Rectal smooth muscle tissue (tissue), 1 donor: ENCODE measurements around the gene PRPF4.
"Not testable (repeated sequence)": the region's sequence is repeated elsewhere in the genome, so short reads cannot be mapped to it uniquely, and the experiment has no call there.

Source experiments
- H3K27ac ChIP-seq: one replicate; pipeline ENCODE4 v1.7.0; 2013; ENCODE audit warnings: low read depth, low read length, inconsistent platforms
- H3K27me3 ChIP-seq: one replicate; pipeline ENCODE4 v1.7.0; 2013; ENCODE audit warnings: low read length; ENCODE audit not compliant: control insufficient read depth, insufficient read depth
- H3K36me3 ChIP-seq: one replicate; pipeline ENCODE4 v1.7.0; 2013; ENCODE audit warnings: low read length; ENCODE audit not compliant: control insufficient read depth, insufficient read depth
- H3K4me1 ChIP-seq: one replicate; pipeline ENCODE4 v1.7.0; 2013; ENCODE audit warnings: low read length; ENCODE audit not compliant: control insufficient read depth, insufficient read depth
- H3K4me3 ChIP-seq: one replicate; pipeline ENCODE4 v1.7.0; 2013; ENCODE audit warnings: low read length
- H3K9ac ChIP-seq: one replicate; pipeline ENCODE4 v1.7.0; 2013; ENCODE audit warnings: low read length

PRPF4 gene

DNA sequence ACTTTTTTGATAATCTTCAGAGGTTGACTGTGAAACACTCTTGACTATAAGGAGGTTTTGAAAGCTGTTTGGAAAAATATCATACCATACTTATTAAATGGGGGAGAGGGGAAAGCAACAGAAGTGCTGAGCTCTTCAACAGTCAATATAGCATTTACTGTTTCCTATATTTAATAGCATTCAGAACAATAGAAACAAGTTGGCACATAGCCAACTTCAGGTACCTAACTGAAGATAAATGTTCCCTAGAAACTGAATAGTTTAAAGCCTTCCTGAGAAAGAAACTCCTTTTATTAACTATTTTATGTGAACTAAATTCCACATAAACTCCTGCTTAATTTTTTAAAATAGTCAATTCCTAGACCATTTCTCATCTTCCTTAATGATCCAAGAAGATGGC, 27.8 kb upstream of the PRPF4 start:
- Histone ChIP-seq H3K9ac (no peak overlapping the region), H3K27ac (no peak overlapping the region), H3K36me3 (no peaks in the 10 kb centered on the region), H3K4me1 (no peaks in the 10 kb centered on the region), H3K27me3 (no peaks in the 10 kb centered on the region), H3K4me3 (no peak overlapping the region)

- not testable (repeated sequence) for H3K27ac ChIP-seq, H3K4me3 ChIP-seq
These were observed 25.8 kb upstream of the PRPF4 start for GRCh38 chr9:113249661-113250060.

DNA sequence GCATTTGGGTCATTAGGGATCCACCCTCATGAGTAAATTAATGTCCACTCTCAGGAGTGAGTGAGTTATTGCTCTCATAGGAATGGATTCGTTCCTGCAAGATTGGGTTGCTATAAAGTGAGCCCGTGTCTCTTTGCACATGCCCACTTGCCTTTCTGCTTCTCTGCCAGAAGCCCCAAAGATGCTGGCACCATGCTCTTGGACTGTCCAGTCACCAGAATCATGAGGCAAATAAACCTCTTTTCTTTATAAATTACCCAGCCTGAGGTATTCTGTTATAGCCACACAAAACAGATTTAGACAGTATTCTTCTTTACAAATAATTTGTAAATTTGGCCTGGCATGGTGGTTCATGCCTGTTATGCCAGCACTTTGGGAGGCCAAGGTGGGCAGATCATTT, 24.7 kb upstream of the PRPF4 start:
- Histone ChIP-seq H3K36me3 (no peaks in the 10 kb centered on the region), H3K9ac (no peak overlapping the region), H3K4me1 (no peaks in the 10 kb centered on the region), H3K27me3 (no peaks in the 10 kb centered on the region), H3K27ac (no peak overlapping the region), H3K4me3 (no peak overlapping the region)

More at GRCh38 chr9:113249661-113250060, 25.8 kb upstream of the PRPF4 start:
- H3K4me1 ChIP-seq, H3K27me3 ChIP-seq, H3K9ac ChIP-seq, H3K36me3 ChIP-seq: not testable (repeated sequence)

DNA sequence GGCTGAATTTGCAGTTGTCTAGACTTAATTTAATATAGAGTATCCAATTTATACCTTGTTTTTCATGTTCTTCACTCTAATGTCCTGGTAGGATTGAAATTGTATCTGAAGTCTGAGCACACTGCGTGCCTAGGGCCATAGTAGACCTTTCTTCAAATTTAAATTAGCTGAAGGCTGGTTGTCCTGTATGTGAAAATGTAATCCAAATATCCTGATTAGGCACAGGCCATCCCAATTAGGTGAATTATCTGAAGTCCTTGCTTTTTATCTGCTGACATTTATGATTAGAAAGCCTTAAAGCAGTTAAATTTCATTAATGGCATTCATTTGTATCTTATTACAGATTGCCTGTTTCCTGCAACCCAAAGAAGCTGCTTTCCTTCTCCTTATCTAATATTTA, 20.5 kb upstream of the PRPF4 start:
- Histone ChIP-seq H3K4me3 (no peak overlapping the region), H3K4me1 (no peaks in the 10 kb centered on the region), H3K36me3 (peaks cover under 1% of the 10 kb centered on the region), H3K27me3 (no peaks in the 10 kb centered on the region), H3K27ac (no peak overlapping the region), H3K9ac (no peak overlapping the region)

DNA sequence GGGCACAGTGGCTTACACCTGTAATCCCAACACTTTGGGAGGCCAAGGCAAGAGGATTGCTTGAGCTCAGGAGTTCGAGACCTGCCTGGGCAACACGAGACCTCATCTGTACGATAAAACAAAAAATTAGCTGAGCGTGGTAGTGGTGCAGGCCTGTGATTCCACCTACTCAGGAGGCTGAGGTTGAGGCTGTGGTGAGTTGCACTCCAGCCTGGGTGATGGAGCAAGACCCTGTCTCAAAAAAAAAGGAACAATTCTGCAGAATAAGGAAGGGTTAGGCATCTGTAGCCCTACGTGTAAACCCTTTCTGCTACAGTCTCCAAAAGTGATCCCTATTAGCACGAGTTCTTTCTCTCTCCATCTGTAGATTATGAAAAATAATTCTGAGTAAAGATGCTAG, 20.0 kb upstream of the PRPF4 start:
- H3K36me3 ChIP-seq: peaks cover 5% of the 10 kb centered on the region
- no peak overlapping the region for H3K4me3 ChIP-seq
- no peak overlapping the region for H3K27ac ChIP-seq
- H3K9ac ChIP-seq: no peak overlapping the region
- H3K27me3 ChIP-seq: no peaks in the 10 kb centered on the region
- H3K4me1 ChIP-seq: no peaks in the 10 kb centered on the region

GRCh38 chr9:113257863-113258262, 17.6 kb upstream of the PRPF4 start:
- H3K27ac ChIP-seq: no peak overlapping the region
- no peaks in the 10 kb centered on the region for H3K4me1 ChIP-seq
- peaks cover 5% of the 10 kb centered on the region for H3K36me3 ChIP-seq
- no peaks in the 10 kb centered on the region for H3K27me3 ChIP-seq
- H3K4me3 ChIP-seq: no peak overlapping the region
- H3K9ac ChIP-seq: no peak overlapping the region

GRCh38 chr9:113258282-113258681, 17.2 kb upstream of the PRPF4 start:
- H3K27ac ChIP-seq: no peak overlapping the region
- no peak overlapping the region for H3K9ac ChIP-seq
- H3K4me3 ChIP-seq: no peak overlapping the region
- peaks cover 5% of the 10 kb centered on the region for H3K36me3 ChIP-seq
- no peaks in the 10 kb centered on the region for H3K4me1 ChIP-seq
- no peaks in the 10 kb centered on the region for H3K27me3 ChIP-seq

- no peak overlapping the region for H3K27ac ChIP-seq
- peaks cover 7% of the 10 kb centered on the region for H3K36me3 ChIP-seq
- no peak overlapping the region for H3K9ac ChIP-seq
These were observed 13.4 kb upstream of the PRPF4 start for GRCh38 chr9:113261917-113262671.

DNA sequence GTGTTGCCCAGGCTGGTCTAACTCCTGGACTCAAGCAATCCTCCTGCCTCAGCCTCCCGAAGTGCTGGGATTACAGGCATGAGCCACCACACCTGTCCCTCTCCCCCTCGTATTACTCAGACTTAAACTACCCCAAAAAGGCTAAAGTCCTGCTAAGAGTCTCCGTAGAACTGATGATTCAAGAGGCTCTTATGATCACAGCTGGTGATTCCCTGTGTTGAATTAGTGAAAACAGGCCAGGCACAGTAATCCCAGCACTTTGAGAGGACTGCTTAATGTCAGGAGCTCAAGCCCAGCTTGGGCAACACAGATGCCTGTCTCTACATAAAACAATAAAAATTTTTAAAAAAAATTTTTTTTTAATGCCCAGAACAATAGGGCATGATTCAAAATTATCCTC, 9.3 kb upstream of the PRPF4 start:
- Histone ChIP-seq H3K9ac (no peak overlapping the region), H3K36me3 (peaks cover 8% of the 10 kb centered on the region), H3K27me3 (no peaks in the 10 kb centered on the region), H3K27ac (no peak overlapping the region), H3K4me1 (no peaks in the 10 kb centered on the region), H3K4me3 (no peak overlapping the region)

More at GRCh38 chr9:113261917-113262671, 13.4 kb upstream of the PRPF4 start:
- H3K27me3 ChIP-seq: no peaks in the 10 kb centered on the region
- no peaks in the 10 kb centered on the region for H3K4me1 ChIP-seq
- H3K4me3 ChIP-seq: no peak overlapping the region

DNA sequence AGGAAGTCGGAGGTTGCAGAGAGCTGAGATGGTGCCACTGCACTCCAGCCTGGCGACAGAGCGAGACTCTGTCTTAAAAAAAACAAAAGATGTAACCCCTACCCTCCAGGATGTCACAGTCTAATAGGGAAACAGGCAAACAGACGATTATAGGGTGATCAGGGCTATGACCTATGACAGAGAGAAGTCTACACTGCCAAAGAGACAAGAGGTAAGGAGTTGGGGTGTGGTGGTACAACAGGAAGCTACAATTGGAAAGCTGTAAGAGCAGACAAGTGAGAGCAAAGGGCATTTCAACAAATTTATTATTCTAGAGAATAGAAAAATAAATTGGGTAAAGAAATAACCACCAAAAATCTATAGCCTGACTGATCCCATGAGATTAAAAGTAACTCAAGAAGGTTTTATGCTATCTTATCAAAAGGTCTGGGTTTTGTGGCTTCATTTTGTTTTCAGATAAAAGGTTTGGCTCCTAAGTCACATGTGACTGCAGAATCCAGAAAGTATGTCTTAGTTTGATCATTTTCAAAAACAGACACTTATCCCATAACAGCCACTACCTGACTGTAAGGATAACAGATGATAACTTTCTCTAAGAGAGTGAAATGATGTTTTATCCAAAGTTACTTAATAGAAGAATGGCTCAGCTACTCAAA, 7.4 kb upstream of the PRPF4 start:
- H3K27me3 ChIP-seq: no peaks in the 10 kb centered on the region
- no peak overlapping the region for H3K9ac ChIP-seq
- H3K36me3 ChIP-seq: peaks cover 18% of the 10 kb centered on the region
- no peaks in the 10 kb centered on the region for H3K4me1 ChIP-seq
- no peak overlapping the region for H3K27ac ChIP-seq
- H3K4me3 ChIP-seq: no peak overlapping the region

- no peak overlapping the region for H3K27ac ChIP-seq
- no peaks in the 10 kb centered on the region for H3K27me3 ChIP-seq
- H3K36me3 ChIP-seq: peaks cover 18% of the 10 kb centered on the region
- H3K4me1 ChIP-seq: no peaks in the 10 kb centered on the region
- H3K9ac ChIP-seq: no peak overlapping the region
- H3K4me3 ChIP-seq: no peak overlapping the region
These were observed 6.1 kb upstream of the PRPF4 start for GRCh38 chr9:113269355-113269754.

GRCh38 chr9:113269871-113270270, 5.6 kb upstream of the PRPF4 start:
- peaks cover 18% of the 10 kb centered on the region for H3K36me3 ChIP-seq

More at GRCh38 chr9:113269871-113270270, 5.6 kb upstream of the PRPF4 start:
- Histone ChIP-seq H3K4me3 (no peak overlapping the region), H3K27ac (no peak overlapping the region), H3K27me3 (no peaks in the 10 kb centered on the region), H3K9ac (no peak overlapping the region), H3K4me1 (no peaks in the 10 kb centered on the region)
